AML-193 (cell line): ENCODE measurements around the gene ASB2.
A peak's percentile ranks its signal among the peaks of the same experiment; 100 is the strongest.

Experiments used
- DNase-seq, 2 experiments: peaks; one replicate each; lab custom pipeline; 2025; lab: John Stamatoyannopoulos, UW

ASB2 gene

GRCh38 chr14:93960774-93961438 is 15.5 kb downstream of the ASB2 start:
- no peak for DNase-seq

GRCh38 chr14:93960108-93960475 is 16.3 kb downstream of the ASB2 start:
- no peak for DNase-seq

GRCh38 chr14:93959239-93960107 is 16.9 kb downstream of the ASB2 start:
- peak; percentile 53 to 68 for DNase-seq

GRCh38 chr14:93958567-93959238 is 17.7 kb downstream of the ASB2 start:
- no peak for DNase-seq

- DNase-seq = no peak
These were observed 18.4 kb downstream of the ASB2 start for GRCh38 chr14:93957751-93958566.

GRCh38 chr14:93957333-93957710 is 19.0 kb downstream of the ASB2 start:
- DNase-seq = no peak

- DNase-seq = no peak
These were observed 19.6 kb downstream of the ASB2 start for GRCh38 chr14:93956514-93957332.

- no peak for DNase-seq
These were observed 20.4 kb downstream of the ASB2 start for GRCh38 chr14:93955850-93956481.

GRCh38 chr14:93954900-93955849 is 21.2 kb downstream of the ASB2 start:
- peak; percentile 86 to 87 for DNase-seq

GRCh38 chr14:93954516-93954830 is 21.9 kb downstream of the ASB2 start:
- DNase-seq = no peak

GRCh38 chr14:93953739-93954515 is 22.4 kb downstream of the ASB2 start:
- DNase-seq = no peak

GRCh38 chr14:93953263-93953662 is 23.1 kb downstream of the ASB2 start:
- DNase-seq = no peak

- DNase-seq = no peak
These were observed 23.5 kb downstream of the ASB2 start for GRCh38 chr14:93952829-93953228.

- no peak for DNase-seq
These were observed 24.5 kb downstream of the ASB2 start for GRCh38 chr14:93951635-93952540.

- DNase-seq = no peak
These were observed 25.3 kb downstream of the ASB2 start for GRCh38 chr14:93950948-93951634.

GRCh38 chr14:93949511-93950075 is 26.8 kb downstream of the ASB2 start:
- no peak for DNase-seq

- DNase-seq = no peak
These were observed 29.1 kb downstream of the ASB2 start for GRCh38 chr14:93947282-93947681.
